GM23338 (cell line): ENCODE data around the gene CADPS. TPM values are rescaled to one million over a fixed set of nuclear protein-coding genes. Genes with fewer than 3 reads are reported as not detected.

ENCODE experiments used
- ATAC-seq: fragments of 200-7000 bp; cut with Tn5 transposase; 3 replicates; pipeline ENCODE4 v1.9.1; 2020
- DNase-seq: peaks from one replicate; pipeline ENCODE4 v3.0.0-alpha.2; 2015; ENCODE audit warnings: low spot score
- H2AFZ ChIP-seq: fragments of 200-600 bp; sonication (generic); 2 replicates; pipeline ENCODE4 v1.8.0; 2016; ENCODE audit warnings: antibody characterized with exemption, mild to moderate bottlenecking, moderate library complexity
- H3F3A ChIP-seq: fragments of 200-600 bp; sonication (generic); replicated peaks from 2 replicates; pipeline ENCODE4 v1.8.0; 2017; ENCODE audit warnings: antibody characterized with exemption, mixed run types, low read depth
- H3K27ac ChIP-seq: fragments of 200-600 bp; sonication (generic); 2 replicates; pipeline ENCODE4 v1.6.1; 2016; ENCODE audit warnings: low read depth
- H3K27me3 ChIP-seq: fragments of 200-600 bp; sonication (generic); 2 replicates; pipeline ENCODE4 v1.8.0; 2016; ENCODE audit warnings: mild to moderate bottlenecking, mixed run types, moderate library complexity; ENCODE audit not compliant: insufficient read depth
- H3K36me3 ChIP-seq: fragments of 200-600 bp; sonication (generic); 2 replicates; pipeline ENCODE4 v1.8.0; 2016; ENCODE audit warnings: mild to moderate bottlenecking; ENCODE audit not compliant: insufficient read depth
- H3K4me1 ChIP-seq: fragments of 200-600 bp; sonication (generic); 2 replicates; pipeline ENCODE4 v1.8.0; 2016; ENCODE audit warnings: mild to moderate bottlenecking, moderate library complexity; ENCODE audit not compliant: insufficient read depth
- H3K4me2 ChIP-seq: fragments of 200-600 bp; sonication (generic); 2 replicates; pipeline ENCODE4 v1.7.1; 2017; ENCODE audit warnings: mixed run types
- H3K4me3 ChIP-seq: fragments of 200-600 bp; sonication (generic); 2 replicates; pipeline ENCODE4 v1.6.1; 2016; ENCODE audit warnings: mixed run types
- H3K79me2 ChIP-seq: fragments of 200-600 bp; sonication (generic); replicated peaks from 2 replicates; pipeline ENCODE4 v1.8.0; 2017; ENCODE audit warnings: mild to moderate bottlenecking; ENCODE audit not compliant: insufficient read depth
- H3K9me2 ChIP-seq: fragments of 200-600 bp; sonication (generic); 2 replicates; pipeline ENCODE4 v1.8.0; 2017; ENCODE audit not compliant: insufficient read depth
- H4K20me1 ChIP-seq: fragments of 200-600 bp; sonication (generic); replicated peaks from 2 replicates; pipeline ENCODE4 v1.8.0; 2017; ENCODE audit warnings: mild to moderate bottlenecking; ENCODE audit not compliant: insufficient read depth
- H3K27ac Mint-ChIP-seq: 2 replicates; pipeline ENCODE4 v1.8.0; 2020; ENCODE audit warnings: inconsistent platforms, mild to moderate bottlenecking, moderate library complexity, mixed read lengths
- H3K27me3 Mint-ChIP-seq: 3 replicates; pipeline ENCODE4 v1.8.0; 2022; ENCODE audit warnings: low read depth, mild to moderate bottlenecking, moderate library complexity, mixed read lengths, inconsistent platforms; ENCODE audit not compliant: insufficient read depth, poor library complexity
- H3K36me3 Mint-ChIP-seq: 3 replicates; pipeline ENCODE4 v1.8.0; 2021; ENCODE audit warnings: low read depth, mild to moderate bottlenecking, inconsistent platforms, moderate library complexity, mixed read lengths
- H3K4me1 Mint-ChIP-seq: 3 replicates; pipeline ENCODE4 v1.8.0; 2020; ENCODE audit warnings: mild to moderate bottlenecking, inconsistent platforms, mixed read lengths
- H3K4me3 Mint-ChIP-seq: 3 replicates; pipeline ENCODE4 v1.8.0; 2021; ENCODE audit warnings: moderate library complexity, mild to moderate bottlenecking, inconsistent platforms, mixed read lengths
- H3K9me3 Mint-ChIP-seq: 3 replicates; pipeline ENCODE4 v1.8.0; 2020; ENCODE audit warnings: moderate library complexity, mild to moderate bottlenecking, inconsistent platforms, mixed read lengths
- CREB1 ChIP-seq: fragments of 250-450 bp; sonication (Bioruptor Pico); IDR thresholded peaks from 2 replicates; pipeline ENCODE4 v1.5.0; 2020; ENCODE audit warnings: low read depth, mild to moderate bottlenecking, moderate library complexity
- ETS1 ChIP-seq: IDR thresholded peaks from 2 replicates; pipeline ENCODE4 v1.6.1; 2016; ENCODE audit warnings: antibody characterized with exemption
- NANOG ChIP-seq: IDR thresholded peaks from 2 replicates; pipeline ENCODE4 v1.6.1; 2016; ENCODE audit warnings: antibody characterized with exemption, borderline replicate concordance
- POLR2AphosphoS5 ChIP-seq: IDR thresholded peaks from 2 replicates; pipeline ENCODE4 v1.6.1; 2016; ENCODE audit warnings: antibody characterized with exemption, low read depth
- ZNF462 ChIP-seq: fragments of 250-450 bp; sonication (Bioruptor Pico); IDR thresholded peaks from 2 replicates; pipeline ENCODE4 v1.5.0; 2020; ENCODE audit warnings: mild to moderate bottlenecking, moderate library complexity
- polyA plus RNA-seq: library from polyadenylated mRNA; unstranded; fragments of >200 nt; fragmentation: Nextera tagmentation; extraction: Ambion mirVana; gene quantifications from 2 replicates; pipeline ENCODE4 v1.2.1, GENCODE V29; 2016
- total RNA-seq: library from RNA; depleted of rRNA; stranded (reverse); fragments of >200 nt; shearing (Covaris generic); gene quantifications from 2 replicates; pipeline ENCODE4 v1.2.3, GENCODE V29; 2014

CADPS gene
- total and polyA plus RNA-seq, 2 experiments from 2014 or later = 14.7 to 22.0 TPM

- TF ChIP-seq ETS1 = no peak
- TF ChIP-seq ZNF462 = no peak
- no peak for TF ChIP-seq POLR2AphosphoS5
- no peak for TF ChIP-seq NANOG
- TF ChIP-seq CREB1 (CRISPR knock-in tag) = no peak
- no peaks in the 10 kb centered on the region for H3K79me2 ChIP-seq
- Mint-ChIP-seq H3K27me3 (no peaks in the 10 kb centered on the region), H3K27ac (no peak overlapping the region), H3K4me1 (peaks cover 7% of the 10 kb centered on the region; the same call in 2 of the 3 replicates), H3K4me3 (no peak overlapping the region), H3K36me3 (no peaks in the 10 kb centered on the region), H3K9me3 (no peaks in the 10 kb centered on the region)
- DNase-seq (no peak), ATAC-seq (no peak)
- no peak overlapping the region for H3K27ac ChIP-seq
- H3K4me1 ChIP-seq = no peaks in the 10 kb centered on the region
- H3K4me3 ChIP-seq = no peak overlapping the region
- H3K4me2 ChIP-seq = no peak overlapping the region
- no peaks in the 10 kb centered on the region for H3K36me3 ChIP-seq
- H3K9me2 ChIP-seq = no peaks in the 10 kb centered on the region
- H3F3A ChIP-seq = no peaks in the 10 kb centered on the region
- H4K20me1 ChIP-seq = no peaks in the 10 kb centered on the region
- H3K27me3 ChIP-seq = no peaks in the 10 kb centered on the region
- no peak overlapping the region for H2AFZ ChIP-seq
These were observed 220.0 kb downstream of the CADPS start for GRCh38 chr3:62655056-62655690.
